OCI-LY3 (cell line): ENCODE data around the gene UQCC5.

Experiments used
- H2AFZ ChIP-seq: fragments of 200-600, 300-600 bp; shearing (Covaris generic); 2 replicates; pipeline ENCODE4 v1.6.0; 2014; ENCODE audit warnings: antibody characterized with exemption, low read depth, low read length
- H3K27ac ChIP-seq: fragments of 200-600, 300-600 bp; sonication (generic); 2 replicates; pipeline ENCODE4 v1.5.1; 2014; ENCODE audit warnings: mild to moderate bottlenecking, low read length, moderate library complexity, mixed read lengths
- H3K27me3 ChIP-seq: fragments of 200-600, 300-600 bp; sonication (generic); 2 replicates; pipeline ENCODE4 v1.6.1; 2014; ENCODE audit warnings: low read depth, low read length, mixed read lengths
- H3K36me3 ChIP-seq: fragments of 200-600, 300-600 bp; sonication (generic); replicated peaks from 2 replicates; pipeline ENCODE3; 2014; ENCODE audit warnings: low read depth, low read length, mixed read lengths
- H3K4me1 ChIP-seq: fragments of 300-600, 200-600 bp; sonication (generic); 2 replicates; pipeline ENCODE4 v1.6.1; 2014; ENCODE audit warnings: low read length, mixed read lengths
- H3K4me2 ChIP-seq: fragments of 200-600, 300-600 bp; sonication (generic); 2 replicates; pipeline ENCODE4 v1.6.1; 2014; ENCODE audit warnings: low read length, mixed read lengths
- H3K4me3 ChIP-seq: fragments of 300-600, 200-600 bp; sonication (generic); 2 replicates; pipeline ENCODE4 v1.5.1; 2014; ENCODE audit warnings: antibody characterized with exemption, mild to moderate bottlenecking, low read length, moderate library complexity
- H3K79me2 ChIP-seq: fragments of 300-600, 200-600 bp; shearing (Covaris generic); 2 replicates; pipeline ENCODE4 v1.6.1; 2014; ENCODE audit warnings: mild to moderate bottlenecking, low read length, mixed read lengths
- H3K9ac ChIP-seq: fragments of 300-600, 200-600 bp; shearing (Covaris generic); 2 replicates; pipeline ENCODE4 v1.6.0; 2014; ENCODE audit warnings: mild to moderate bottlenecking, low read length, moderate library complexity
- H3K9me3 ChIP-seq: fragments of 200-600, 300-600 bp; shearing (Covaris generic); 2 replicates; pipeline ENCODE4 v1.6.1; 2014; ENCODE audit warnings: low read length, mixed read lengths; ENCODE audit not compliant: insufficient read depth
- H4K20me1 ChIP-seq: fragments of 200-600, 300-600 bp; sonication (generic); 2 replicates; pipeline ENCODE4 v1.6.1; 2016; ENCODE audit warnings: low read length, mixed read lengths; ENCODE audit not compliant: insufficient read depth
- EZH2phosphoT487 ChIP-seq: fragments of 200-600 bp; shearing (Covaris generic); IDR thresholded peaks from 2 replicates; pipeline ENCODE4 v1.6.1; 2018; ENCODE audit warnings: antibody characterized with exemption, mixed run types, low read depth
- TF ChIP-seq, protein P1 (sequence below): fragments of 200-600, 300-600 bp; sonication (generic); IDR thresholded peaks from 2 replicates; pipeline ENCODE4 v1.5.1; 2014; ENCODE audit warnings: antibody characterized with exemption, low read length, low read depth

The UQCC5 gene

DNA sequence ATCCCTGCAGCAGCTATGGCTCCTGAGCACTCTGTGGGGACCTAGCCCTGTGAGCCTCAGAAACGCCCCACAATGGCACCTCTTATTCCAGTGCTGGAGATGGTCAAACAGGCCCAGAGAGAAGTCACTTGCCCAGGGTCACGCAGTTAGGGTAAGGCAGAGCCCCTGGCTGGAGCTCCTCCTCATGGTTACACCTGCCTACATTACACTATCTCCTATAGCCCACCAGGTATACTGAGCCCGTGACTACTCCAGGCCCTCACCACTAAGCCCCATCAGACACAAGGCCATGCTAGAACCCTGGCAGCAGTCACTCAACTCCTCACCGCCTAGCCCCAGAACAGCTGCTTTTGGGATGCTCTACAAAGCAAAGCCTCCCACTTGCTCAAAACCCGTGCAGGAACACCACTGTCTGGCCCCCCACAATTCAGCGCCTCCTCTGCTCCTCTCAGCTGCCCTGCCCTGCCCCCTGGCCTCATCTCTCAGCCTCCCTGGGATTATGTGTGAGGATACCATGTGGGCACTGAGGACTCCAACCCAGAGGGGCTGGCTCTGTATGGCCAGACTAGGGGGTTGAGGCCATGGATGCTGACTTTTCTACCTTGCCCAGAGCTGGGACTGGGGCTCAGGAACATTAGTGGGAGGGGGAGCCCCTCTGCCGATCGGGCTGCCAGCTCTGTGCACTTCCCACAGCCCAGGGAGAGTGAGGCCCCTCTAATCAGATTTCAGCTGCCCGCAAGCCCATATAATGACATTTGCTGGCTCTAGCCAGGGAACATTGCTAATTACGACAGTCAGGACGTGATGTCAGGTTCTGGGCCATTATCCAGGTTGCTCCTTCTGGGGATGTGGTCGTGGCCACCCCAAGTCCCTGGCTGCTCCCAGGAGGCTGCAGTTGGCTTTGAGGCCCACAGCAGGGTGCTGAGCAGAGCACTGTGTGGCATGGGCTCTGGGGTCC is 6.8 kb upstream of the UQCC5 start:
- H3K4me1 ChIP-seq, result peaks cover 15% of the 10 kb centered on the region
- H2AFZ ChIP-seq, result no peak overlapping the region
- no peak overlapping the region for H3K4me3 ChIP-seq
- no peaks in the 10 kb centered on the region for H3K27me3 ChIP-seq
- H4K20me1 ChIP-seq, result peaks cover 23% of the 10 kb centered on the region
- H3K9me3 ChIP-seq, result no peaks in the 10 kb centered on the region
- TF ChIP-seq EZH2phosphoT487, result no peak
- TF ChIP-seq, protein P1, sequence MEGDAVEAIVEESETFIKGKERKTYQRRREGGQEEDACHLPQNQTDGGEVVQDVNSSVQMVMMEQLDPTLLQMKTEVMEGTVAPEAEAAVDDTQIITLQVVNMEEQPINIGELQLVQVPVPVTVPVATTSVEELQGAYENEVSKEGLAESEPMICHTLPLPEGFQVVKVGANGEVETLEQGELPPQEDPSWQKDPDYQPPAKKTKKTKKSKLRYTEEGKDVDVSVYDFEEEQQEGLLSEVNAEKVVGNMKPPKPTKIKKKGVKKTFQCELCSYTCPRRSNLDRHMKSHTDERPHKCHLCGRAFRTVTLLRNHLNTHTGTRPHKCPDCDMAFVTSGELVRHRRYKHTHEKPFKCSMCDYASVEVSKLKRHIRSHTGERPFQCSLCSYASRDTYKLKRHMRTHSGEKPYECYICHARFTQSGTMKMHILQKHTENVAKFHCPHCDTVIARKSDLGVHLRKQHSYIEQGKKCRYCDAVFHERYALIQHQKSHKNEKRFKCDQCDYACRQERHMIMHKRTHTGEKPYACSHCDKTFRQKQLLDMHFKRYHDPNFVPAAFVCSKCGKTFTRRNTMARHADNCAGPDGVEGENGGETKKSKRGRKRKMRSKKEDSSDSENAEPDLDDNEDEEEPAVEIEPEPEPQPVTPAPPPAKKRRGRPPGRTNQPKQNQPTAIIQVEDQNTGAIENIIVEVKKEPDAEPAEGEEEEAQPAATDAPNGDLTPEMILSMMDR, result no peak
- peaks cover 26% of the 10 kb centered on the region for H3K36me3 ChIP-seq
- H3K79me2 ChIP-seq, result peaks cover 35% of the 10 kb centered on the region
- H3K4me2 ChIP-seq, result no peak overlapping the region
- no peak overlapping the region for H3K9ac ChIP-seq
- H3K27ac ChIP-seq, result no peak overlapping the region

DNA sequence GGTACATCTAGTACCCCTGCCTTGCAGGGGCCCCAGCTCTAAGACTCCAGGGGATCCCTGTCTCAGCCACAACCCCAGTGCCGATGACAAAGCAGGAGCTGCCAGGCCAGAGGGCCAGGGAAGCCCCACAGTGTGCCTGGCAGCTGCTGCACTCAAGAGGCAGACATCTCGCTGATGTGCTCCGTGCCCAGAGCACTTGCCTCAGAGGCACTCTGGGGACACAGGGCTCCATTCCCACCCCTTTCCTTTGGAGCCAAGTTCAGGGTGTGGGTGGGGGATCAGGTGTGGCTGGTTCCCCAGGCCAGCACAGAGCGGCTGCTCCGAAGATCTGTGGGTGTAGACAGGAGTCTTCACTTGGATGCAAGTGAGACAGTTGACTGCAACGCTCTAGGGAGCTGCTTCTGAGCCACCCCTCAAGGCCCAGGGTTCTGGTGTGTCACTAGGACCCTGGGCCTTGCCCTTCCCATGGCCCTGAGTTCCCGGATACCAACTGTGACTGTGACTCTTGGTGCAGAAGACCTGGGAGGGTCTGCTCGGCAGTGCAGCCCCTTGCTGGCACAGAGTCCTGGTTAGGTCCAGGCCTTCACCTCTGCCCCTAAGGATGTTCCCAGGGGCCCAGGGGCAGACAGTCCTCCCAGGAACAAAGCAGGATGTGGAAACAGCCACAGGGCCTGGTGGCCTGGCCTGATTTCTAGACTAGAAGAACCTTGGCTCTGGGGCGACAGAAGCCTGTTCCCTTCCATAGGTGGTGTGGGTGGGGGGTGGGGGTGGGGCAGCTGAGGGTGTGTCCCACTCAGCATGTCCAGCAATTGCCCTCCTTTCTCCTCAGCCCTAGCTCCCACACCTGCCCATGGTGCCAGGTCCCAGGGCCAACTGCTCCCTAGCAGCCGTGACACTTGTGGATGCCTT is 5.2 kb upstream of the UQCC5 start:
- Histone ChIP-seq H3K27ac (no peak overlapping the region), H2AFZ (no peak overlapping the region), H3K79me2 (peaks cover 35% of the 10 kb centered on the region), H3K27me3 (no peaks in the 10 kb centered on the region), H3K4me2 (no peak overlapping the region), H4K20me1 (peaks cover 23% of the 10 kb centered on the region), H3K4me3 (no peak overlapping the region), H3K9me3 (no peaks in the 10 kb centered on the region), H3K9ac (no peak overlapping the region), H3K4me1 (peaks cover 21% of the 10 kb centered on the region), H3K36me3 (peaks cover 20% of the 10 kb centered on the region)
- TF ChIP-seq EZH2phosphoT487, result no peak
- TF ChIP-seq, protein P1, result no peak

DNA sequence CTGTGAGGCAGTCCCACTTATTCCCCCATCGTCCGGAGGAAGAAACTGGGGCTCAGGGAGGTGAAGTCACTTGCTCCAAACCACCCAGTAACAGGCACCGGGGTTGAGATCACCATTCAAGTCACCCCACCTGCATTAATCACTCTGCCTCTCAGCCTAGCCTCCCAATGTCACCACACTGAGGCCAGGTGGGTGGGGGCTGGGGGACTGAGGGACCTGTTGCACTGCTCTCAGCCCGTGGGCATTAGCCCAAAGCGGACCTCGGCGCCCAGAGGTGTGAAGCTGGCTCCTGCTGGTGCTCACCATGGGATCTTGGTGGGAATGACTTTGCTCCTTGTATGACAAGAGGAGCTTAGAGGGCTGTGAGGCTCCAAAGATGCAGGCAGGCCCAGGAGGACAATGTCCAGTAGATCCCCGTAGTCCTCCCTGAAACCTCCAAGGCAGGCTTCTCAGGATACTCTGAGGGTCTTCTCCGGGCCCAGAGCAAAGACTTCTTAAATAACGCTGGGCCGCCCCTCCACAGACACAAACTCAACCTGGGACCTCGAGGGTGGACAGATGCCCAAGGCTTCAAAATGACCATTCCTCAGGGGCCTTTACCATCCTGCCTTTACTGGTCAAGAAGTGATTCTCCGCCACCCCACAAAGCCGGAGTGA is 4.4 kb upstream of the UQCC5 start:
- TF ChIP-seq EZH2phosphoT487, result no peak
- TF ChIP-seq, protein P1, result no peak
- Histone ChIP-seq H3K36me3 (peaks cover 18% of the 10 kb centered on the region), H3K9ac (peak overlapping the region; percentile 86), H3K4me3 (peak overlapping the region; percentile 90), H3K27ac (no peak overlapping the region), H3K4me1 (peaks cover 21% of the 10 kb centered on the region), H3K79me2 (peaks cover 40% of the 10 kb centered on the region), H3K4me2 (peak overlapping the region; percentile 83), H3K27me3 (no peaks in the 10 kb centered on the region), H3K9me3 (no peaks in the 10 kb centered on the region), H4K20me1 (peaks cover 23% of the 10 kb centered on the region), H2AFZ (no peak overlapping the region)

DNA sequence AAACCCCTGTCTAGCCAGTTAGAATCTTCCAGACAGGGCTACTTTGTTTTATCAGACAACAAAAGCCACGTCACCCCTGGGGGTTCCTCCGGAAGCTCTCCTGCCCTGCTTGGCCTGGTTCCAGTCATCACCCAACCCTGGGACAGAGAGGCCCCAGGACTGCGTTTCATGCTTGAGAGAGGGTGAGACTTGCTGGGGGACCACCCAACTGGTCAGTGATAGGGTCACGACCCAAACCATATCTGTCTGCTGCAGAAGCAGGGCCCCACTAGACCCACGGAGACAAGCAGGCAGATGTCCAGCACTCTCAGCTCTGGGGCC is 3.9 kb upstream of the UQCC5 start:
- Histone ChIP-seq H3K79me2 (peaks cover 44% of the 10 kb centered on the region), H3K4me2 (peak overlapping the region; percentile 83), H3K4me1 (peaks cover 23% of the 10 kb centered on the region), H3K4me3 (peak overlapping the region; percentile 90), H3K36me3 (peaks cover 14% of the 10 kb centered on the region), H3K9ac (peak overlapping the region; percentile 86), H3K27ac (no peak overlapping the region), H3K27me3 (no peaks in the 10 kb centered on the region), H4K20me1 (peaks cover 26% of the 10 kb centered on the region), H3K9me3 (no peaks in the 10 kb centered on the region), H2AFZ (no peak overlapping the region)
- TF ChIP-seq, protein P1, result no peak
- no peak for TF ChIP-seq EZH2phosphoT487
